ENCODE measurements around the gene RPL35A.
A peak's percentile ranks its signal among the peaks of the same experiment; 100 is the strongest.
"Not testable (repeated sequence)": the region's sequence is repeated elsewhere in the genome, so short reads cannot be mapped to it uniquely, and the experiment has no call there.

Gene RPL35A

GRCh38 chr3:197953325-197953724 lies 3.3 kb downstream of the RPL35A start:
- no peak for DNase-seq

- no peak for DNase-seq
Observed at GRCh38 chr3:197953881-197954280, 3.9 kb downstream of the RPL35A start.

GRCh38 chr3:197955892-197956477 lies 6.0 kb downstream of the RPL35A start:
- DNase-seq = no peak

- no peak for DNase-seq
Observed at GRCh38 chr3:197956626-197956988, 6.6 kb downstream of the RPL35A start.

GRCh38 chr3:197957790-197958133 lies 7.8 kb downstream of the RPL35A start:
- DNase-seq = no peak

- no peak for DNase-seq
Observed at GRCh38 chr3:197958346-197958745, 8.4 kb downstream of the RPL35A start.

GRCh38 chr3:197958848-197959247 lies 8.9 kb downstream of the RPL35A start:
- DNase-seq = not testable (repeated sequence)

- DNase-seq = no peak
Observed at GRCh38 chr3:197959500-197959890, 9.5 kb downstream of the RPL35A start.

- peak; percentile 94 for DNase-seq
Observed at GRCh38 chr3:197959891-197960693, 10.1 kb downstream of the RPL35A start, which contains the start of gene LMLN. TSS of gene LMLN (plus strand) at chr3:197960217. CDS start at chr3:197960246, 29 bp downstream.

GRCh38 chr3:197960694-197961581 lies 10.9 kb downstream of the RPL35A start:
- no peak for DNase-seq

GRCh38 chr3:197961582-197961945 lies 11.6 kb downstream of the RPL35A start:
- DNase-seq = no peak

- no peak for DNase-seq
Observed at GRCh38 chr3:197963019-197963637, 13.1 kb downstream of the RPL35A start.

GRCh38 chr3:197967337-197967989 lies 17.5 kb downstream of the RPL35A start:
- not testable (repeated sequence) for DNase-seq

- no peak for DNase-seq
Observed at GRCh38 chr3:197970588-197970987, 20.6 kb downstream of the RPL35A start.

- DNase-seq = no peak
Observed at GRCh38 chr3:197974016-197974415, 24.0 kb downstream of the RPL35A start.

- DNase-seq = no peak
Observed at GRCh38 chr3:197975311-197975710, 25.3 kb downstream of the RPL35A start.

GRCh38 chr3:197983076-197983475 lies 33.1 kb downstream of the RPL35A start:
- no peak for DNase-seq

- no peak for DNase-seq
Observed at GRCh38 chr3:197989651-197990050, 39.7 kb downstream of the RPL35A start.

- no peak for DNase-seq
Observed at GRCh38 chr3:197994736-197995135, 44.7 kb downstream of the RPL35A start.

GRCh38 chr3:197996855-197997254 lies 46.9 kb downstream of the RPL35A start:
- DNase-seq = no peak

GRCh38 chr3:197997936-197998335 lies 47.9 kb downstream of the RPL35A start:
- DNase-seq = no peak

Measured in GOT3 (cell line).